ENCODE measurements around the gene MAP3K2.

The MAP3K2 gene

DNA sequence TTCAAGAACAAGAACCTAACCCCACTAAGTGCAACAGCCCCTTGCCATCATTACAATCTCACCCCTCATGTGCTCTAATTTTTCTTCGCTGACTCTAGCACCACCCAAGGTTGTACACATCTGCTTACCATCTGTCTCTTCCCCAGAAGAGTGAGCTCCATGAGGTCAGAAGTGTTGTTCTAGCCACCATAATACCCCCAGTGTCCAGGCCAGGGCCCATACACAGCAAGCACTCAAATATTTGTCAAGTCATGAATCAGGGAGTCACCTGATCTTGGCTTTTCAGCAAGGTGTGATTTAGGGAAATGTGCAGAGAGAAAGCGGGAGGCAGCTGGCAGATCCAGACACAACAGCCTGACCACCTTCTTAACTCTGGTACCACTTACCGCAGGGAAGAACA is 99.5 kb downstream of the MAP3K2 start:
- no peak for DNase-seq (ENCODE audit: low spot score)

DNA sequence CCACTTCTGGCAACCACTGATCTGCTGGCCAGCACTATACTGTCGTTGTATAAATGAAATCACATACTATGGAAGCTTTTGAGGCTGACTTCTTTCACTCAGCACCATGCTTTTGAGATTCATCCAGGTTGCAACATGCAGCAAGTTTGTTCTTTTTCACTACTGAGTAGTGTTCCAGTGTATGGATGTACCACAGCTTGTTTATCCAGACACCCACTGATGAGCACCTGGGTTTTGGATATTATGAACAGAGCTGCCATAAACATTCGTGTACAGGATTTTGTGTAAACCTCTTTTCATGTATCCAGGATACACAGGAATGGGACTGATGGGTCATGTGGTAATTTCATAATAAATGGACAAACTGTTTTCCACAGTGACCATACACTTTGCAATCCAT is 104.5 kb downstream of the MAP3K2 start:
- no peak for DNase-seq (ENCODE audit: low spot score)

DNA sequence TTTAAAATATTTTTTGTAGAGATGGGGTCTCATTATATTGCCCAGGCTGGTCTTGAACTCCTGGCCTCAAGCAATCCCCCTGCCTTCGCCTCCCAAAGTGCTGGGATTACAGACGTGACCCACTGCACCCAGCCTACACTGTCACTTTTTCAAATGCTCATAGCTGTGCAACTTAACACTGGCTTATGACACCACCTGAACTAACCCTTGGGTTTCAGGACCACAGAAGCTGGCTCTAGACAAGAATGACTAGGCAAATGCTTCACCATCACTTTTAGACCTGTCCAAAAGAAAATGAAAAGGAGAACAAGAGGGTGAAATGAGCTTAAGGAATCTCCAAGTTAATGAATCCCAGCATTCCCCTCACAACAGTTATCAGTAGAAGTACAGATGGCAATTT is 107.1 kb downstream of the MAP3K2 start:
- no peak for DNase-seq (ENCODE audit: low spot score)

DNA sequence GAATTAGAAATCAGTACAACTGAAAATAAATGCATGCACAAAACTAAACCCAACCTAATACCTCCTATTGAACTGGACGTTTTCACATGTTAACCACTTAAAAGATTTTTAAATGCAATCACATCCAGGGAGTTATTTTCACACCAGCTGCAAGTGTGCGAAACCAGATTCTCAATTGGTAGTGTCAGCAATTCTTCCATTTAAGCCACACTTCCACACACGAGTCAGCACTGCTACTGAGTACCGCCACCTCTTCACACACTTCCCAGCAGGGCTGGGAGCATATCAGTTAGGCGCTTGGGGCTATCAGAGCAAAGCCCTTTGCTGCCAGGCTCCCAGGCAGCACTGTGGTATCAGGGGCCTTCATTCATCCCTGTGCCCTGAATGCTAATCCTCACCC is 108.0 kb downstream of the MAP3K2 start:
- DNase-seq (ENCODE audit: low spot score): no peak

DNA sequence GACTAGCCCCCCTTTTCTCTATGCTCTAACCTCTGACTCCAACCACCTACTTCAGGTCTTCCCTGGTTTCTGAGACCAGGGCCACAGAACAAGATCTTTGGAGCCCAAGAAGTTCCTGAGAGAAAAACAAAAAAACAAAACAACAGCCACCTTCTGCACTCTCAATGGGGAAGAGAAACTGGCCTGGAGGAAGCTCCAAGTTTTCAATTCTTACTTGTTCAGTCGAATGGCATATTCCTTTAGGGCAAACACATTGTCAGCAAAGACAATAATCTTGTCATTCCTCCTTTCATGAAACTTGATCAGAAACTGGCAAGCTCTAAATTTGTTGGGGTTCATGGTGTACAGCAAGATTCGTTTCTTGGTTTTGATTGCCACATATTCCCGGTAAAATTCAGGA is 108.8 kb downstream of the MAP3K2 start:
- no peak for DNase-seq (ENCODE audit: low spot score)

DNA sequence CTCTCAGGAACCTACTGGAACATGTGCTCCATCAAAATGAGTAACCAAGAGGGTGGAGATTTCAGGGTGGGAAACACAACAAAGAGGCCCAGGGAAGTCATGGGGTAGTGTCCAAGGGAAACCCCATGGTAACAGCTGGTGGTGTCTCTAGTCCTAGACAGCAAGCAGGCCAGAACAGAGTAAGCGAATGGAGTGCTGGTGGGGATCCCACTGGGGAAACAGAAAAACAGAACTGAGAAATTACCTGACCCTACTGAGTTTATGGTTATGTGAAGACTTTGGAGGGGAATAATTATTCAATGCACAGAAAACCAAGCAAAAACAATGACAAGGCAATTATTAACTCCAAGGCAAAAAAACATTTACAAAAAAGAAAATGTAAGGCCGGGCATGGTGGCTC is 110.7 kb downstream of the MAP3K2 start:
- DNase-seq (ENCODE audit: low spot score): no peak

DNA sequence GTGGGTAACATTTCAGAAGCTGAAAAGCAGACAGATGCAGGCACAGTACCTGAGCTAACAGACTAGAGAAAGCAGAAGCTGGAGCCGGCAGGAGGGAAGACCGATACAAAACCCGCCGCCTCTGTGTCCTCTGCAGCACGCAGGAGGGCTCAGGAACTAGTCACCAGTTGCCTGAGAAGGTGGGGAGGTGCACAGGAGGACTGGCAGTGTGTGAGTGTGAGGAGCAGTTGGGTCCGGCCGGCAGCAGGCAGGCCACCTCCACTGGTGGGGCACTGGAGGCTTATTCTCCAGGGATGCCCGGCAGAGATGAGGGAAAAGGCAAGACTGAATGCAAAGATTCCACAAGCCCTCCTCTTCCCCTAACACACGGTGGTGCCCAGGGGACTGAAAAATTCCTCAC is 112.0 kb downstream of the MAP3K2 start:
- no peak for DNase-seq (ENCODE audit: low spot score)

DNA sequence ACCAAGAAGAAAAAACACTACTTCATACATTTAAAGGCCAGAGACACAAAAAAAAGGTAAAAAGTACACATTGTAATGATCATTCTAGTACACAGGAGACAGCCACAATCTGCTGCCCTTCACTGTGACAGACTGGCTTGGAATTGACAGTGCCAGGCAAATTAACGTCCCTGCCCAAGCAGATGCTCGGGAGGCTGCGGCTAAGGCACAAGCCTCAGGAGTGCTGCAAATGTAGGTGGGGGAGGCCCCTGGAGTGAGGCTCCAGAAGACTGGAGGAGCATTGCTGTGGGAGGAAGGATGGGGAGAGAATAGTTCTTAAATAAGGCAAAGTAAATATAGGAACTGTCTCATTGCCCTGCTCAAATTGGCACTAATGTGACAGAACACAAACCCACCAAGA is 112.4 kb downstream of the MAP3K2 start:
- DNase-seq (ENCODE audit: low spot score): no peak

DNA sequence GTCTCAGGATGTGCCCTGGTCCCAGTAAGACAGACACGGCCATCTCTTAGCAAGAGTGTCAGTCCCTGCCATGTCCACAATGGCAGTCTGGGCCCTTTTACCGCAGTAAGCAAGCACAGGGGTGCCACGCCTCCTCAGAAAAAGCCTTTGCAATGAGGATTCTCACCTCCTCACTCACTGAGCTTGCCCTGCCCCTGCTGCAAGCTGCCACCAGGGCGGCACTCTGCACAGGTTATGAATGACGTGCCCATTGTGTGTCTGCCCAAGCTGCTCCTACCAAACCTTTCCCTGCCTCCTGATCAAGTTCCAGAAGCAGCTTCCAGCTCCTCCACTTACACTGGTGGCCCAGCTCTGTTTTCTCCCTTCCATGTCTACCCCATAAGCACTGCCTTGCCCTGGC is 117.1 kb downstream of the MAP3K2 start:
- DNase-seq (ENCODE audit: low spot score): no peak

DNA sequence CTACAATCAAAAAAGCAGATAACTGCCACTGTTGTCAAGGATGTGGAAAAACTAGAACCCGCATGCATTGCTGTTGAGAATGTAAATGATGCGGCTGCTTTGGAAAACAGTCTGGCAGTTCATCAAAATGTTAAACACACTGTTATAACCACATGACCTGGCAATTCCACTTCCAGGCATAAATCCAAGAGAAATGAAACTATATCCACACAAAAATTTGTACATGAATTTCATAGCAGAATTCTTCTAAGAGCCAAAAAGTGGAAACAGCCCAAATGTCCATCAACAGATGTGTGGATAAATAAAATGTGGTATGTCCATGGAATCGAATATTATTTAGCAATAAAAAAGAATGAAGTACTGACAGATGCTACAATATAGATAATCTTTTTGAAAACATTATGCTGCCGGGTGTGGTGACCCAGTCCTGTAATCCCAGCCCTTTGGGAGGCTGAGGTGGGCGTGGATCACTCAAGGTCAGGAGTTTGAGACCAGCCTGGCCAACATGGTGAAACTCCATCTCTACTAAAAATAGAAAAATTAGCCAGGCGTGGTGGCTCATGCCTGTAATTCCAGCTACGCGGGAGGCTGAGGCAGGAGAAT is 125.9 kb downstream of the MAP3K2 start:
- DNase-seq (ENCODE audit: low spot score): no peak

DNA sequence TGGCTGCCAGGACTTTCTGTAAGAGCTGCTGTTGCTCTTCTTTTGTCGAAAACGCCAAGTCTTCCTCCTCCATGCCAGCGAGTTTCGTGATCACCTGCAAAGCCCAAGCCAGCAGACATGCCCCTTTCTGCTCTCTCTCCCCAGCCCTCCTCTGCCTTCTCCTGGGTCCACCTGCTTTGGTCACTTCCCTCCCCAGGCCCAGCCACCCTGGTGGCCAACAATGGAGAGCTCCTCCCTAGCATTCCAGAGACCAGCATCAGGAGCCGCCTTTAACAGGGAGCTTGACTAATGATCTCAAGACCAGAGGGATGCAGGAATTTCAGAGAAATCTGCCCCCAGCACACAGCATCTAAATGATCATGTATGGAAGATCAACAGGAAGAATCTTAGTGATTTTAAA is 128.4 kb downstream of the MAP3K2 start:
- no peak for DNase-seq (ENCODE audit: low spot score)

DNA sequence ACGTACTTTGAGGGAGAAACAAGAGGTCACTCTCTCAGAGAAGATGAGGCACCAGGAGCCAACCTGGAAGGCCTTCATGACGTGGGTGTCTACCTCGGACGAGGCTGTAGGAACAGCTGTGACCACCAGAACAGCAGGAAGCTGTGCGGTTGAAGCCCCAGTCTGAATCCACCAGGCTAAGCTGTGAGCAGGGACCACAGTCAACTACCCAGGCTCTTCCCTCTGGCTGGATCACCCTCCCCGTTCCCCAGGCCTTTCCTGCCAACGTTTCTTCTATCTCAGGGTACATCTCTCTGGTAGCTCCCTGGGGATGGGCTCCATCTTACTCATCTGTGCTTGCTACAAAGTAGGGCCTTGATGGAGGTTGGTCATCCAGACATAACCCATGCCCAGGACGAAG is 130.9 kb downstream of the MAP3K2 start:
- DNase-seq (ENCODE audit: low spot score): no peak

DNA sequence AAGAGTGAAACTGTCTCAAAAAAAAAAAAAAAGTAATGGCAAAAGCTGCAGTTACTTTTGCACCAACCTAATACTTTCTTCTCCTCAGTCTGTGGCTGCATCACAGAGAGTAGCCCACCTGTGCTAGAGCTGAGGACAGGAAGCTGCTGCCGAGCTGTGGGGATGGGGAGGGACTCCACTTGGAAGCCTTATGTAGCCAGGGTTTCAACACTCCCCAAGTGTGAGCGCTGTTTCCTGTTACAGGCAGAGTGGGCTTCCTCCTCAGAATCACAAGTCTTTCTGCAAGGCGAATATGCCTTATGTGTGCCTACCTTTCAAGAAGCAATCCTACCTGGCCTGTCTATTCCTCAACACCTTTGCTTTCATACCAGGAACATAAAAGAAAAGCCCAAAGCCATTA is 131.4 kb downstream of the MAP3K2 start:
- DNase-seq (ENCODE audit: low spot score): no peak

DNA sequence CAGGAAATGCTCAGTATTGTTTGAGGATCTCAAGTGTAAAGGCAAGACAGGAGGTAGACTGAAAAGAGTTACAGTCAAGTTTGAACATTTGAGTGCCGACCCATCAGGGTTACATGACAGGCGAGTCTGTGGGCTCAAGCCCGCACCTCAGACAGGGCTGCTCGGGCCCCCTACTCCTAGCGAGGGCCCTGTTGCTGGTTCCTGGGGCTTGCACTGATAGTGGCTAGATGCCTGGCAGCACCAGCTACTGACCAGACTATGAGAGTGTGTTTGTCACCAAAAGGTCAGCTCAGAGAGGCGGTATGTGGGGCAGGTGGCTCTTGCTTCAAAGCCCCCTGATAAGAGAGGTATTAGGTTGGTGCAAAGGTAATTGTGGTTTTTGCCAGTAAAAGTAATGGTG is 132.1 kb downstream of the MAP3K2 start:
- DNase-seq (ENCODE audit: low spot score): no peak

DNA sequence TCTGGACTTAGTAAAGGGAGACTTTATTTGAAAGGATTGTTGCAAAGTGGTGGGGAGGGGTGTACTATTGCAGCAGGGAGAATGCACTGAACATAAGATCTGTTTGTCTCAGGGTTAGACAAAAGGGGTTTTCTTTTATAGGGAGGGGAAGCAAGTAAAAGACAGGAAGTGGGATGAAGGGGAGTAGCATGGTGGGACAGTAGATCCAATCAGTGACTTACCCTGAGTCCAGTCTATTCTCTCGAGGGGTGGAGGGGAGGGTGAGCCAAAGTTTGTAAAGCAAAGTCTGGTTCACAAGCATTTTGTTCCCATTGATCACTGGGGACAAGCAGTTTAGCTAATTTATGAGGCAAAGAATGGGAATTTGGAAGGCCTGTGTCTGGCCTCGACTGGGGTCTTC is 132.6 kb downstream of the MAP3K2 start:
- DNase-seq (ENCODE audit: low spot score): no peak

DNA sequence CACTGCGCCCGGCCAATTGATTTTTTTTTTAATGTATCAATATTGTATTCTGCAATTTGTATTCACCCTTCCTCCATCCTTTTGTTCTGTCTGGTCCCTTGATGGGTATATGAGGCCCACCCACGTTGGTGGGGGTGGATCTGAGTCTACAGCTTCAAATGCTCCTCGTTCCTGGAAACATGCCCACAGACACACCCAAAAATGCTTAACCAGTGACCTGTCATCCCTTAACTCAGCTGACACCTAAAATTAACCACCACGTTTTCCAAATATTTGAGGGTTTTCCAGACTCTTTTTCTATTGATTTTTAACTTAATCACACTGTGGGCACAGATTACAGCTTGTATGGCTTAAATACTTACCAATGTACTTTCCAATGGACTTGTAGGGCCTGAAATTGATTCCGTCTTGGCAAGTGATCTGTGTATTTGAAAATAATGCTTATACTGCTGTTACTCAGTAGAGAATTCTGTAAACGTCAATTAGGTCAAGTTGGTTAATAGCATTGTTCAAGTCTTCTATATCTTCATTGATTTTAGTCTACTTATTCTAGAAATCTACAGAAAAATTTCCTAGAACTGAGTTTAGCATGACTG is 133.3 kb downstream of the MAP3K2 start:
- DNase-seq (ENCODE audit: low spot score): peak; percentile 12
